ENCODE measurements around the gene ZNF148. TPM values are rescaled to one million over a fixed set of nuclear protein-coding genes. Genes with fewer than 3 reads are reported as not detected.

Gene ZNF148
- total RNA-seq, 4 donors from 2014 or later = 64.2 to 86.7 (median 75.3) TPM

DNA sequence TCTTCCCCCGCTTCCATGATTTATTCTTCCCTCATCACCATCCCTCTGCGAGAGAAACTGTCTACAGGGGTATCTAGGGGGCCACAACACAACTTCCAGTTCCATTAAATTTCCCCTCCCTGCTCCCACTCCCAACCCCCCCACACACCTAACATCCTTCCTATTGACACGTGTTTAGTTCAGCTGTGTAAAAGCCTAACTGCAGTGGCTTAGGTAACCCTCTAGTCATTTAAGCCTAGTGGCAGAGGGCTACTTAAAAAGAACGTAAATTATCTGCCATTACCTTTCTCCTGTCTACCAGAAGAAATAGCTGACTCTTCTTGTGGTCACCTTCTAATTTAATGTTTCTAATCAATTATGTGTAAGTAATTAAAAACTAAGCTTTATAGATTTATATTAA lies 56.3 kb downstream of the ZNF148 start:
- no peak for DNase-seq
- Histone ChIP-seq H3K4me3 (replicated peaks in 1 of 3) (no peak overlapping the region), H3K9me3 (no peaks in the 10 kb centered on the region), H3K27me3 (no peaks in the 10 kb centered on the region), H3K4me1 (peaks cover 50 to 64% of the 10 kb centered on the region in 2 donors), H3K36me3 (no peaks in the 10 kb centered on the region), H3K27ac (peak overlapping the region; percentile 56 to 84 (median 62))
- 88 to 89% methylated on average over 4 of the region's 4 CpGs for WGBS, 2 donors
- TF ChIP-seq, protein P1, sequence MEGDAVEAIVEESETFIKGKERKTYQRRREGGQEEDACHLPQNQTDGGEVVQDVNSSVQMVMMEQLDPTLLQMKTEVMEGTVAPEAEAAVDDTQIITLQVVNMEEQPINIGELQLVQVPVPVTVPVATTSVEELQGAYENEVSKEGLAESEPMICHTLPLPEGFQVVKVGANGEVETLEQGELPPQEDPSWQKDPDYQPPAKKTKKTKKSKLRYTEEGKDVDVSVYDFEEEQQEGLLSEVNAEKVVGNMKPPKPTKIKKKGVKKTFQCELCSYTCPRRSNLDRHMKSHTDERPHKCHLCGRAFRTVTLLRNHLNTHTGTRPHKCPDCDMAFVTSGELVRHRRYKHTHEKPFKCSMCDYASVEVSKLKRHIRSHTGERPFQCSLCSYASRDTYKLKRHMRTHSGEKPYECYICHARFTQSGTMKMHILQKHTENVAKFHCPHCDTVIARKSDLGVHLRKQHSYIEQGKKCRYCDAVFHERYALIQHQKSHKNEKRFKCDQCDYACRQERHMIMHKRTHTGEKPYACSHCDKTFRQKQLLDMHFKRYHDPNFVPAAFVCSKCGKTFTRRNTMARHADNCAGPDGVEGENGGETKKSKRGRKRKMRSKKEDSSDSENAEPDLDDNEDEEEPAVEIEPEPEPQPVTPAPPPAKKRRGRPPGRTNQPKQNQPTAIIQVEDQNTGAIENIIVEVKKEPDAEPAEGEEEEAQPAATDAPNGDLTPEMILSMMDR (IDR thresholded peaks at IDR 0.05) = no peak
- no peak for TF ChIP-seq POLR2A (IDR thresholded peaks at IDR 0.05)
- intact Hi-C loops (cut with DNase I) = no loop called here

DNA sequence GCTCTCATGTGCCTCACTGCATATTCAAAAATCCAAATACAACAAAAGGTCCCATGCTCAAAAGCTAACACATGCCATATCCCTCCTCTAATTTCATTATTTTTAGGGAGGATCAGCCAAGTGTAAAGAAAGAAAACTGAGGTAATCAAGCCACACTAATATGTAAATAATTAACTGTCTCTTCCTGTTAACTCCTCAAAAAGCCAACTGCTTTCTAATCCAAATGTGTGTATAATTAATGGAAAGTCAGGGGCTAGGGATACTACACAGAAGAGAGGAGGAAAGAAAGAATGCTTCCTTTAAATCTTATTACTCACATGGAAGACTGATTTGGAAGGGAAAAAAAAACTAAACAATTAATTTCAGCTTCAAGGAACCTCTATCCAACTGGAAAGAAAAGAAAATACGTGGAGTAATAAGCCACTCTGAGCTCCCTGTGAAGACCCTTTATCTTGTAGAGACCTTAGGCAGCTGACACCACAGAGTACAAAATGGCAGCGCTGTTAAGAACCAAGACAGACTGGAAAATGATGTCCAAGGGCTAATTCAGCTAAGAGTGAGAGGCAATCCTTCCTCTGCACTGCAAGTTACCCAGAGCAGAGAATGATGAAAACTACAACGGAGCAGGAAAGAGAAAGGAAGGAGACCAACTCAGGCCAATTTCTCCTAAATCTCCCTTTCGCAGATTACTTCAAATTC lies 56.8 kb downstream of the ZNF148 start:
- intact Hi-C loops (cut with DNase I) = no loop called here
- no peak for DNase-seq
- H3K27ac ChIP-seq = peak overlapping the region; percentile 56 to 84 (median 62)

DNA sequence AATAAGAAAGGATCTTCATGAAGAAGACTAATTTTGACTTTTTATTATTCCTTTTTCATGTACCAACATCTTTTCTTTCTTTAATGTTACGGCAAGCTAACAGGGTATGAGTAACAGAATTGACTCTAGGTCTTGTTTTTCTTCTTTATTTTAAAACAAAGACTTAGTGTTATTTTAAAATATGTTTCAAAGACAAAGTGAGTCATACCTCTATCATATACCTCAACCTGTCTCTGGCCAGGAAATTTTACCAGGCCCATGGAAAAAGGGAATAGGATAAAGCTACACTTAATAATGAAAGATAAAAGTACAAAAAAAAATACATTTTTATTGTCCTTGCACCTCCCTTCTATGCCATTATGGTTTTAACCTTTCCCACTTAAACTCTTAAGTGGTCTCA lies 57.4 kb downstream of the ZNF148 start:
- no peaks in the 10 kb centered on the region for H3K27me3 ChIP-seq
- peak overlapping the region; percentile 56 to 84 (median 62) for H3K27ac ChIP-seq
- no peaks in the 10 kb centered on the region for H3K36me3 ChIP-seq
- peaks cover 43 to 63% of the 10 kb centered on the region in 2 donors for H3K4me1 ChIP-seq
- no peak overlapping the region for H3K4me3 ChIP-seq (replicated peaks in 1 of 3)
- TF ChIP-seq POLR2A (IDR thresholded peaks at IDR 0.05) = no peak
- TF ChIP-seq, protein P1 (IDR thresholded peaks at IDR 0.05) = no peak
- intact Hi-C loops (cut with DNase I) = no loop called here
- DNase-seq = no peak
- no peaks in the 10 kb centered on the region for H3K9me3 ChIP-seq
- WGBS, 2 donors = 86 to 88% methylated on average over 1 of the region's 1 CpG

More for the DNA sequence above, 56.8 kb downstream of the ZNF148 start:
- H3K4me1 ChIP-seq = peaks cover 48 to 65% of the 10 kb centered on the region in 2 donors
- TF ChIP-seq POLR2A (IDR thresholded peaks at IDR 0.05) = no peak
- TF ChIP-seq, protein P1 (IDR thresholded peaks at IDR 0.05) = no peak
- no peaks in the 10 kb centered on the region for H3K36me3 ChIP-seq
- H3K27me3 ChIP-seq = no peaks in the 10 kb centered on the region
- H3K9me3 ChIP-seq = no peaks in the 10 kb centered on the region
- no peak overlapping the region for H3K4me3 ChIP-seq (replicated peaks in 1 of 3)
- 70 to 72% methylated on average over 4 of the region's 4 CpGs for WGBS, 2 donors

DNA sequence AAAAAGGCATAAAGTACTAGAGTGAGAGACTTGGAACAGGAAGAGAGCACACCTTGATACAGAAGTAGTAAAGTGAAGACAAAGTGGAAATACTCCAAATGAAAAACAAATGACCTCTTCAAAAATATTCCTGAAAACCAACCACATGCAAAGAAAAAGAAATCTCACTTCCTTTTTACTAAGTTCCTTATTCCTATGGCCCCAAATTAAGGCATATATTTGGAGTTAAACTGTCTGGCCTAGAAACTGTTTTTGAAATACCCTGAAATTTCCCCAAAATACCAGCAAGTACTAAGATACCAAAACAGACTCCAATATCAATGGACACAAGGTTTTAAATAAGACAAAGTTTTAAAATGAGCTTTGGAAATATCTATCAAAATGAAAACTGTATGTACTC lies 58.2 kb downstream of the ZNF148 start:
- TF ChIP-seq POLR2A (IDR thresholded peaks at IDR 0.05) = no peak
- TF ChIP-seq, protein P1 (IDR thresholded peaks at IDR 0.05) = no peak
- intact Hi-C loops (cut with DNase I) = no loop called here
- peaks cover 39 to 59% of the 10 kb centered on the region in 2 donors for H3K4me1 ChIP-seq
- no peaks in the 10 kb centered on the region for H3K36me3 ChIP-seq
- no peaks in the 10 kb centered on the region for H3K9me3 ChIP-seq
- H3K27me3 ChIP-seq = no peaks in the 10 kb centered on the region
- no peak overlapping the region for H3K4me3 ChIP-seq (replicated peaks in 1 of 3)
- DNase-seq = no peak
- H3K27ac ChIP-seq = peak overlapping the region; percentile 56 to 84 (median 62)

DNA sequence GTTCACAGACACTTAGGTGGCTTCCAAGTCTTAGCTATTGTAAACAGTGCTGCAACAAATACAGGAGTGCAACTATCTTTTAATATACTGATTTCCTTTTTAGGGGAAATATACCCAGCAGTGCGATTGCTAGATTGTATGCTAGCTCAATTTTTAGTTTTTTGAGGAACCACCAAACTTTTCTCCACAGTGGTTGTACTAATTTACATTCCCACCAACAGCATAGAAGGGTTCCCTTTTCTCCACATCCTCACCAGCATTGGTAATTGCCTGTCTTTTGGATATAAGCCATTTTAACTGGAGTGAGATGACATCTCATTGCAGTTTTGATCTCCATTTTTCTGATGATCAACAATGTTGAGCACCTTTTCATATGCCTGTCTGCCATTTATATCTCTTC lies 58.9 kb downstream of the ZNF148 start:
- Histone ChIP-seq H3K27ac (peak overlapping the region; percentile 39 to 84 (median 62)), H3K27me3 (no peaks in the 10 kb centered on the region), H3K9me3 (no peaks in the 10 kb centered on the region), H3K4me3 (replicated peaks in 1 of 3) (no peak overlapping the region), H3K36me3 (no peaks in the 10 kb centered on the region), H3K4me1 (peaks cover 34 to 61% of the 10 kb centered on the region in 2 donors)
- WGBS, 2 donors = 87 to 92% methylated on average over 1 of the region's 1 CpG
- TF ChIP-seq, protein P1 (IDR thresholded peaks at IDR 0.05) = no peak
- TF ChIP-seq POLR2A (IDR thresholded peaks at IDR 0.05) = no peak
- intact Hi-C loops (cut with DNase I) = no loop called here
- DNase-seq = no peak
